Panc1 (cell line): ENCODE measurements around the gene EXOC5. TPM values are rescaled to one million over a fixed set of nuclear protein-coding genes. Genes with fewer than 3 reads are reported as not detected.

ENCODE experiments used
- ATAC-seq: fragments of 200-7000 bp; cut with Tn5 transposase; 2 replicates; pipeline ENCODE4 v1.9.1; 2020; ENCODE audit warnings: mild to moderate bottlenecking, moderate library complexity
- BruUV-seq: library from RNA; stranded (reverse); fragments of 400-500 nt; replicated peaks from 2 replicates; lab custom pipeline; 2021; lab: Mats Ljungman, UMichigan
- CTCF ChIA-PET: fragments of 300-600 bp; sonication (Branson Sonifier 250); formaldehyde crosslinking; loops from one replicate; lab custom pipeline; 2022; ENCODE audit warnings: antibody characterized with exemption; lab: Charles Lee
- POLR2A ChIA-PET: fragments of 300-600 bp; sonication (Branson Sonifier 250); formaldehyde crosslinking; loops from one replicate; lab custom pipeline; 2022; ENCODE audit warnings: antibody characterized with exemption; lab: Charles Lee
- DNase-seq: peaks from one replicate; pipeline ENCODE4 v3.0.0-alpha.2; 2010; ENCODE audit warnings: low read depth, low spot score
- H3K27ac ChIP-seq: 2 replicates; pipeline ENCODE4 v1.5.1; 2011; ENCODE audit warnings: mild to moderate bottlenecking, low read length, inconsistent platforms
- H3K27me3 ChIP-seq: fragments of 200-500 bp; sonication (Bioruptor generic); 2 replicates; pipeline ENCODE4 v1.6.0; 2014; ENCODE audit warnings: low read length, inconsistent platforms; ENCODE audit not compliant: control insufficient read depth, insufficient read depth
- H3K36me3 ChIP-seq: fragments of 200-500 bp; sonication (Bioruptor generic); 2 replicates; pipeline ENCODE4 v1.5.1; 2014; ENCODE audit warnings: inconsistent platforms, mild to moderate bottlenecking, low read length, moderate library complexity; ENCODE audit not compliant: control insufficient read depth, insufficient read depth
- H3K4me1 ChIP-seq: 2 replicates; pipeline ENCODE4 v1.5.1; 2011; ENCODE audit warnings: inconsistent platforms, mild to moderate bottlenecking, low read length, moderate library complexity; ENCODE audit not compliant: control insufficient read depth, insufficient read depth
- H3K4me3 ChIP-seq, 2 experiments: 2 replicates each; pipeline ENCODE4 v1.5.1; 2011 to 2012; ENCODE audit warnings: low read depth in 2 of 2, low read length in 2 of 2, mild to moderate bottlenecking in 2 of 2, inconsistent platforms in 1 of 2, moderate library complexity in 1 of 2
- H3K9me3 ChIP-seq: fragments of 200-500 bp; sonication (Bioruptor generic); 2 replicates; pipeline ENCODE4 v1.5.1; 2014; ENCODE audit warnings: low read depth, mild to moderate bottlenecking, inconsistent platforms, low read length, moderate library complexity; ENCODE audit not compliant: control insufficient read depth, insufficient read depth
- CTCF ChIP-seq: fragments of 450-650 bp; IDR thresholded peaks from 2 replicates; pipeline ENCODE4 v1.5.1; 2017; ENCODE audit warnings: mild to moderate bottlenecking
- POLR2AphosphoS5 ChIP-seq: IDR thresholded peaks from 2 replicates; pipeline ENCODE4 v1.6.1; 2012; ENCODE audit warnings: mild to moderate bottlenecking, low read depth, low read length, moderate library complexity
- SIN3A ChIP-seq: IDR thresholded peaks from 2 replicates; pipeline ENCODE4 v1.6.1; 2012; ENCODE audit warnings: low read depth, mild to moderate bottlenecking, low read length, moderate library complexity, borderline replicate concordance; ENCODE audit not compliant: insufficient read depth
- TCF7L2 ChIP-seq: IDR thresholded peaks from 2 replicates; pipeline ENCODE4 v1.6.1; 2011; ENCODE audit warnings: mild to moderate bottlenecking, low read depth, low read length, inconsistent platforms
- in situ Hi-C: cut with HindIII; loops from 2 replicates; pipeline ENCODE4 v1.10.0; 2016; ENCODE audit warnings: low sequenced_read_pairs, low pct_unique_long_range_greater_than_20kb
- intact Hi-C: fragments of 100-400 bp; cut with micrococcal nuclease; formaldehyde crosslinking; loops from one replicate; pipeline ENCODE4 v1.10.0; 2022; ENCODE audit not compliant: unreplicated experiment
- total RNA-seq: library from RNA; stranded (reverse); gene quantifications from one replicate; pipeline ENCODE4 v1.2.1, GENCODE V29; 2021; ENCODE audit not compliant: unreplicated experiment
- TF ChIP-seq, protein P1 (sequence below), 2 experiments: IDR thresholded peaks; 2 replicates each; pipeline ENCODE4 v1.6.1; 2011 to 2012; ENCODE audit warnings: low read depth in 2 of 2, control low read depth in 1 of 2, low read length in 1 of 2, mild to moderate bottlenecking in 1 of 2, moderate library complexity in 1 of 2; ENCODE audit not compliant: insufficient read depth in 1 of 2

EXOC5 gene
- total RNA-seq, 1 experiment from 2014 or later: 57.6 TPM

DNA sequence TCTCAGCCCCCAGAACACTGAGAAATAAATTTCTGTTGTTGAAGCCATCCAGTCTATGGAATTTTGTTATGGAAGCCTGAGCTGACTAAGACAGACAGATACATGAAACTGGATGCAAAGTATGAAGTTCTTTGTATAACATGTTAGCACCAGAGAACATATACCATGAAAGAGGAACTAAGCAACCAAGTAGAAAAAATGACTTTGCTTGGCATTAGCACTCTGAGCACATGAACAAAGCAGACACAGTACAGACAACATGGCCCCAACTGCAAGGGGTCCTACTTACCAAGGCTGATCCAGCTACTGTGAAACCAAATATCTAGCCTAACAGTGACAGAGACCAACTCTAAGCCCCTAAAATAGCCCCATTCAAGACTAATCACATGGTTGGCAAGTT is 13.8 kb downstream of the EXOC5 start:
- Histone ChIP-seq H3K27ac (no peak overlapping the region), H3K9me3 (no peaks in the 10 kb centered on the region), H3K4me1 (no peaks in the 10 kb centered on the region), H3K36me3 (no peaks in the 10 kb centered on the region), H3K4me3 (no peak overlapping the region), H3K27me3 (no peaks in the 10 kb centered on the region)
- intact Hi-C loops (no loop called here), in situ Hi-C loops (no loop called here)
- BruUV-seq: no TSS peak
- TF ChIP-seq TCF7L2 (no peak), SIN3A (no peak), CTCF (no peak), POLR2AphosphoS5 (no peak)
- TF ChIP-seq, protein P1, sequence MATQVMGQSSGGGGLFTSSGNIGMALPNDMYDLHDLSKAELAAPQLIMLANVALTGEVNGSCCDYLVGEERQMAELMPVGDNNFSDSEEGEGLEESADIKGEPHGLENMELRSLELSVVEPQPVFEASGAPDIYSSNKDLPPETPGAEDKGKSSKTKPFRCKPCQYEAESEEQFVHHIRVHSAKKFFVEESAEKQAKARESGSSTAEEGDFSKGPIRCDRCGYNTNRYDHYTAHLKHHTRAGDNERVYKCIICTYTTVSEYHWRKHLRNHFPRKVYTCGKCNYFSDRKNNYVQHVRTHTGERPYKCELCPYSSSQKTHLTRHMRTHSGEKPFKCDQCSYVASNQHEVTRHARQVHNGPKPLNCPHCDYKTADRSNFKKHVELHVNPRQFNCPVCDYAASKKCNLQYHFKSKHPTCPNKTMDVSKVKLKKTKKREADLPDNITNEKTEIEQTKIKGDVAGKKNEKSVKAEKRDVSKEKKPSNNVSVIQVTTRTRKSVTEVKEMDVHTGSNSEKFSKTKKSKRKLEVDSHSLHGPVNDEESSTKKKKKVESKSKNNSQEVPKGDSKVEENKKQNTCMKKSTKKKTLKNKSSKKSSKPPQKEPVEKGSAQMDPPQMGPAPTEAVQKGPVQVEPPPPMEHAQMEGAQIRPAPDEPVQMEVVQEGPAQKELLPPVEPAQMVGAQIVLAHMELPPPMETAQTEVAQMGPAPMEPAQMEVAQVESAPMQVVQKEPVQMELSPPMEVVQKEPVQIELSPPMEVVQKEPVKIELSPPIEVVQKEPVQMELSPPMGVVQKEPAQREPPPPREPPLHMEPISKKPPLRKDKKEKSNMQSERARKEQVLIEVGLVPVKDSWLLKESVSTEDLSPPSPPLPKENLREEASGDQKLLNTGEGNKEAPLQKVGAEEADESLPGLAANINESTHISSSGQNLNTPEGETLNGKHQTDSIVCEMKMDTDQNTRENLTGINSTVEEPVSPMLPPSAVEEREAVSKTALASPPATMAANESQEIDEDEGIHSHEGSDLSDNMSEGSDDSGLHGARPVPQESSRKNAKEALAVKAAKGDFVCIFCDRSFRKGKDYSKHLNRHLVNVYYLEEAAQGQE (IDR thresholded peaks at IDR 0.05; ENCODE audit: insufficient read depth in 1 of 2, low read depth in 2 of 2, low read length in 1 of 2): no peak
- DNase-seq (no peak), ATAC-seq (no peak)
- ChIA-PET CTCF (no interaction called here), POLR2A (interaction anchor here (0.7 kb wide), 1 partner anchor 792 kb away, joined by 24 read pairs; no protein-coding TSS in a partner anchor)

- DNase-seq (no peak), ATAC-seq (no peak)
- Histone ChIP-seq H3K9me3 (no peaks in the 10 kb centered on the region), H3K27ac (no peak overlapping the region), H3K4me1 (no peaks in the 10 kb centered on the region), H3K36me3 (peaks cover 5% of the 10 kb centered on the region; the same call in 1 of the 2 replicates), H3K4me3 (no peak overlapping the region), H3K27me3 (no peaks in the 10 kb centered on the region)
- ChIA-PET CTCF (no interaction called here), POLR2A (no interaction called here)
- TF ChIP-seq POLR2AphosphoS5: no peak
- TF ChIP-seq CTCF: no peak
- TF ChIP-seq, protein P1 (IDR thresholded peaks at IDR 0.05; ENCODE audit: insufficient read depth in 1 of 2, low read depth in 2 of 2, low read length in 1 of 2): no peak
- no peak for TF ChIP-seq TCF7L2
- no peak for TF ChIP-seq SIN3A
- in situ Hi-C loops: no loop called here
- no TSS peak for BruUV-seq
- intact Hi-C loops: no loop called here
Measured at GRCh38 chr14:57246933-57247657, 21.6 kb downstream of the EXOC5 start.
